ENCODE measurements around the gene ZNF451. TPM values are rescaled to one million over a fixed set of nuclear protein-coding genes. Genes with fewer than 3 reads are reported as not detected.
A peak's percentile ranks its signal among the peaks of the same experiment; 100 is the strongest.

ZNF451 gene
- polyA plus RNA-seq, 1 experiment = 12.4 TPM

DNA sequence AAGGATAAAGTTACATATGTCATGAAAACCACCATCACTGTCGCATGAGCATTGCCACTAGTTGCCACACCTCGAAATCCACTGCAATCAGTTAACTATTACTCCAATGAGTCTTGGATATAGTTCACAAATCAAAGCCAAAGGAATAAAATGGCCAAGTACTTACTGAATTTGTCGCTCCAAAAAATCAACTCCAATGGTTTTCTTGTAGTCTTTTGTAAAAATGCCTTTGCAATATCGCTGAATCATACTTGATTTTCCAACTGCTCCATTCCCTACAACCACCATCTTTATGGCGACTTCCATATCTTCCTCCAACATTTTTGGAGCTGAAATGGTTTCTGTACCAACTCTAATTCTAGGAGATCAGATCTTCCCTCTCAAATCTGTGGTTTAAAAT is 120.1 kb downstream of the ZNF451 start:
- Histone ChIP-seq H3K27me3 (ENCODE audit: control insufficient read depth, insufficient read depth, low read length) (no peaks in the 10 kb centered on the region), H3K4me3 (ENCODE audit: low read depth, low read length) (no peak overlapping the region), H3K36me3 (ENCODE audit: control insufficient read depth, insufficient read depth, low read length) (no peaks in the 10 kb centered on the region; the same call in none of the 2 replicates)
- ChIA-PET CTCF (no interaction called here), POLR2A (no interaction called here)
- no peak for DNase-seq (ENCODE audit: low read depth)
- TF ChIP-seq, protein P1, sequence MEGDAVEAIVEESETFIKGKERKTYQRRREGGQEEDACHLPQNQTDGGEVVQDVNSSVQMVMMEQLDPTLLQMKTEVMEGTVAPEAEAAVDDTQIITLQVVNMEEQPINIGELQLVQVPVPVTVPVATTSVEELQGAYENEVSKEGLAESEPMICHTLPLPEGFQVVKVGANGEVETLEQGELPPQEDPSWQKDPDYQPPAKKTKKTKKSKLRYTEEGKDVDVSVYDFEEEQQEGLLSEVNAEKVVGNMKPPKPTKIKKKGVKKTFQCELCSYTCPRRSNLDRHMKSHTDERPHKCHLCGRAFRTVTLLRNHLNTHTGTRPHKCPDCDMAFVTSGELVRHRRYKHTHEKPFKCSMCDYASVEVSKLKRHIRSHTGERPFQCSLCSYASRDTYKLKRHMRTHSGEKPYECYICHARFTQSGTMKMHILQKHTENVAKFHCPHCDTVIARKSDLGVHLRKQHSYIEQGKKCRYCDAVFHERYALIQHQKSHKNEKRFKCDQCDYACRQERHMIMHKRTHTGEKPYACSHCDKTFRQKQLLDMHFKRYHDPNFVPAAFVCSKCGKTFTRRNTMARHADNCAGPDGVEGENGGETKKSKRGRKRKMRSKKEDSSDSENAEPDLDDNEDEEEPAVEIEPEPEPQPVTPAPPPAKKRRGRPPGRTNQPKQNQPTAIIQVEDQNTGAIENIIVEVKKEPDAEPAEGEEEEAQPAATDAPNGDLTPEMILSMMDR (IDR thresholded peaks at IDR 0.05; ENCODE audit: insufficient read depth, low read depth, low read length) = no peak

DNA sequence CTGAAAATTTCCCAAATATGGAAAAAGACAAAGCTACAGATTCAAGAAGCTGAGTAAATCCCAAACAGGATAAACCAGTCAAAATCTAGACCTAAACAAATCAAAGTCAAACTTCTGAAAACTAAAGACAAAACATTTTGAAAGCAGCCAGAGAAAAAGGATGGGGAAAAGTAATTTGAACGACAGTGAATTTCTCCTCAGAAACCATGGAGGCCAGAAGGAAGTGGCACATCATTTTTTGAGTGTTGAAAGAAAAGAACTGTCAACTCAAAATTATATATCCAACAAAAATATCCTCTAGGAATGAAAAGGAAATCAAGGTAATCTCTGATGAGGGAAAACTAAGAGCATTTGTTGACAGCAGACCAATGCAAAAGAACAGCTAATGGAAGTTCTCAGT is 125.3 kb downstream of the ZNF451 start:
- Histone ChIP-seq H3K4me3 (ENCODE audit: low read depth, low read length) (no peak overlapping the region), H3K27me3 (ENCODE audit: control insufficient read depth, insufficient read depth, low read length) (no peaks in the 10 kb centered on the region), H3K36me3 (ENCODE audit: control insufficient read depth, insufficient read depth, low read length) (no peaks in the 10 kb centered on the region)
- DNase-seq (ENCODE audit: low read depth) = no peak
- TF ChIP-seq, protein P1 (IDR thresholded peaks at IDR 0.05; ENCODE audit: insufficient read depth, low read depth, low read length) = no peak
- CTCF ChIA-PET = interaction anchor here (0.6 kb wide), 1 partner anchor 20 kb away, joined by 3 read pairs; no protein-coding TSS in a partner anchor
- POLR2A ChIA-PET = no interaction called here

DNA sequence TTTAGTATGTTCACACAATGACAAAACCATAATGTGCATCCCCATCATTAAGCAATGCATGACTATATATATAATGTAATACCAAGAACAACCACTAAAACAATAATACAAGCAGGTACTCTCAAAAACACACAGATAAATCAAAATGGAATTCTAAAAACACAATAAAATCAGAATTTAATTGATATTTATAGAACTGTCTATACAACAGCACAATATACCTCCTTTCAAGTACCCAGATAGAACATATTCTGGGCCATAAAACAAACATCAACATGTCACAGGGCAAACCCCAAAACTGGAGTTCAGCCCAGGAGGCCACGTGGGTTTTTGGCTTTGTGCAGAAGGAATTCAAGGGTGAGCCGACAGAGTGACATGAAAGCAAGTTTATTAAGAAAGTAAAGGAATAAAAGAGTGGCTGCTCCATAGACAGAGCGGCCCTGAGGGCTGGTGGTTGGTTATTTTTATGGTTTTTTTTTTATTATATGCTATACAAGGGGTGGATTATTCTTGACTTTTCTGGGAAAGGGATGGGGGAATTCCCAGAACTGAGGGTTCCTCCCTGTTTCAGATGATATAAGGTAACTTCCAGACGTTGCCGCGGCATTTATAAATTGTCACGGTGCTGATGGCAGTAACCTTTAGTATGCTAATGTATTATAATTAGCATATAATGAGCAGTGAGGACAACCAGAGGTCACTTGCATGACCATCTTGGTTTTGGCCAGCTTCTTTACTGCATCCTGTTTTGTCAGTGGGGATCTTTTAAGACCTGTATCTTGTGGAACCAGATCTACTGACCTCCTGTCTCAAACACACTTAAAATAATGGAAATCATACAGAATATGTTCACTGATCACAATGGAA is 126.5 kb downstream of the ZNF451 start:
- CTCF ChIA-PET = no interaction called here
- POLR2A ChIA-PET = no interaction called here
- no peak for DNase-seq (ENCODE audit: low read depth)
- Histone ChIP-seq H3K36me3 (ENCODE audit: control insufficient read depth, insufficient read depth, low read length) (no peaks in the 10 kb centered on the region), H3K27me3 (ENCODE audit: control insufficient read depth, insufficient read depth, low read length) (no peaks in the 10 kb centered on the region), H3K4me3 (ENCODE audit: low read depth, low read length) (no peak overlapping the region)
- TF ChIP-seq, protein P1 (IDR thresholded peaks at IDR 0.05; ENCODE audit: insufficient read depth, low read depth, low read length) = peak; percentile 10; the same call in 1 of the 2 replicates

DNA sequence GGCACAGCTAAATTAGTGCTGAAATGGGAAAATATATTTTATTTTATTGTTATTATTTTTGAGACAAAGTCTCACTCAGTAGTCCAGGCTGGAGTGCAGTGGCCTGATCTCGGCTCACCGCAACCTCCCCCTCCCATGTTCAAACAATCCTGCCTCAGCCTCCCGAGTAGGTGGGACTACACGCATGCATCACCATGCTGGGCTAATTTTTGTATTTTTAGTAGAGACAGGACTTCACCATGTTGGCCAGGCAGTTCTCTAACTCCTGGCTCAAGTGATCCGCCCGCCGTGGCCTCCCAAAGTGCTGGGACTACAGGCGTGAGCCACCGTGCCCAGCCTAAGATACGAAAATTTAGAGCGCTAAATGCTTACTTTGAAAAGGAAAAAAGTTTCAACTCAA is 127.3 kb downstream of the ZNF451 start:
- H3K36me3 ChIP-seq (ENCODE audit: control insufficient read depth, insufficient read depth, low read length) = no peaks in the 10 kb centered on the region
- H3K4me3 ChIP-seq (ENCODE audit: low read depth, low read length) = no peak overlapping the region
- ChIA-PET CTCF (no interaction called here), POLR2A (no interaction called here)
- DNase-seq (ENCODE audit: low read depth) = no peak
- no peaks in the 10 kb centered on the region for H3K27me3 ChIP-seq (ENCODE audit: control insufficient read depth, insufficient read depth, low read length)
- TF ChIP-seq, protein P1 (IDR thresholded peaks at IDR 0.05; ENCODE audit: insufficient read depth, low read depth, low read length) = no peak

Other genes starting within 250 kb of the ZNF451 start
- 4.8 and 9.8 TPM in 2 replicates for gene BEND6, start 135.1 kb upstream of the ZNF451 start, polyA plus RNA-seq (2011; rRNA removed)
- 2.3 and 5.5 TPM in 2 replicates for gene KIAA1586, start 43.5 kb upstream of the ZNF451 start, polyA plus RNA-seq (2011; rRNA removed)
- 11.2 and 22.1 TPM in 2 replicates for gene BAG2, start 82.1 kb downstream of the ZNF451 start, polyA plus RNA-seq (2011; rRNA removed)
- gene RAB23, start 132.1 kb downstream of the ZNF451 start, polyA plus RNA-seq (2011; rRNA removed) = 20.6 and 51.0 TPM in 2 replicates
- 12.5 and 25.7 TPM in 2 replicates for gene PRIM2, start 227.4 kb downstream of the ZNF451 start, polyA plus RNA-seq (2011; rRNA removed)

Data from BJ (cell line).